HEK293T (cell line): ENCODE results near the gene EVA1C.

Experiments used
- ARNT ChIP-seq: fragments of 450-650 bp; IDR thresholded peaks from 2 replicates; pipeline ENCODE4 v1.6.1; 2017; ENCODE audit warnings: mild to moderate bottlenecking
- BHLHE40 ChIP-seq: fragments of 450-650 bp; IDR thresholded peaks from 2 replicates; pipeline ENCODE4 v1.6.1; 2016; ENCODE audit warnings: mild to moderate bottlenecking, moderate library complexity, borderline replicate concordance
- ELF4 ChIP-seq: fragments of 450-650 bp; IDR thresholded peaks from 2 replicates; pipeline ENCODE4 v1.6.1; 2017; ENCODE audit warnings: antibody characterized with exemption
- FOXK2 ChIP-seq: fragments of 450-650 bp; IDR thresholded peaks from 2 replicates; pipeline ENCODE4 v1.6.1; 2016; ENCODE audit warnings: mild to moderate bottlenecking
- FOXM1 ChIP-seq: fragments of 450-650 bp; IDR thresholded peaks from 2 replicates; pipeline ENCODE4 v1.6.1; 2017; ENCODE audit warnings: mild to moderate bottlenecking, borderline replicate concordance
- HDGF ChIP-seq: fragments of 450-650 bp; IDR thresholded peaks from 2 replicates; pipeline ENCODE4 v1.6.1; 2017; ENCODE audit warnings: antibody characterized with exemption, borderline replicate concordance
- LEF1 ChIP-seq: fragments of 450-650 bp; IDR thresholded peaks from 2 replicates; pipeline ENCODE4 v1.6.1; 2017; ENCODE audit warnings: mild to moderate bottlenecking, borderline replicate concordance
- ZNF384 ChIP-seq: fragments of 450-650 bp; IDR thresholded peaks from 2 replicates; pipeline ENCODE4 v1.6.1; 2016

DNA sequence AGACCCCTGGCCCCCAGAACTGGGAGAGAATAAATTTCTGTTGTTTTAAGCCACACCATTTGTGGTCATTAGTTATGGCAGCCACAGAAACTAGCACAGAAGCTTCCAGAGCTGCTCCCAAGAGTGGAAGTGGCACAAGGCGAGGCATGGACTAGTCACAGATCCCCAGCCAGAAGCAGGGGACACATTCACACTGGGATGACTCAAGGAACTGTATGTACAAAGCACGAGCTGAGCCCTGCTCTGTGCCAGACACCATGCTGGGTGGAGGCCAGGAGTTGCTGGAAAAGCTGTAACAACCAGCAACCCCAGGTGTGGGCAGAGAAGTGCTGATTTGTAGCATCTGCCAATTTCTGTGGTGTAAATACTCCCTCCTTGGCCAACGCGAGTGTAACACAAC, 117.2 kb downstream of the EVA1C start:
- TF ChIP-seq LEF1 = no peak
- no peak for TF ChIP-seq ARNT
- no peak for TF ChIP-seq FOXK2
- no peak for TF ChIP-seq ZNF384
- TF ChIP-seq ELF4 = no peak
- no peak for TF ChIP-seq BHLHE40
- no peak for TF ChIP-seq FOXM1
- TF ChIP-seq HDGF = no peak
